CD4-positive, alpha-beta T cell treated with Interleukin-15 for 4 hours (primary cell): ENCODE data around the gene KMT2D.

Experiments
- DNase-seq: peaks from one replicate; pipeline ENCODE4 v3.0.0-alpha.2; 2020; ENCODE audit warnings: low spot score

Gene KMT2D

GRCh38 chr12:49018261-49019119 is 42.1 kb downstream of the KMT2D start, which contains the start of gene PRKAG1:
Gene PRKAG1, minus strand, starts transcription at chr12:49018776. Its CDS starts 36 bp downstream, at chr12:49018740.
- peak; percentile 96 for DNase-seq

GRCh38 chr12:49017891-49018260 is 42.7 kb downstream of the KMT2D start:
- peak; percentile 17 for DNase-seq

GRCh38 chr12:49015196-49015595 is 45.4 kb downstream of the KMT2D start:
- no peak for DNase-seq

- no peak for DNase-seq
Measured at GRCh38 chr12:49014547-49014946, 46.0 kb downstream of the KMT2D start.

GRCh38 chr12:49013428-49013827 is 47.2 kb downstream of the KMT2D start:
- DNase-seq, result no peak

GRCh38 chr12:49012739-49013138 is 47.9 kb downstream of the KMT2D start:
- DNase-seq, result no peak
